Lower leg skin (tissue), 3 donors: ENCODE results near the gene ST3GAL4.

Source experiments
- CTCF ChIP-seq, 3 donors: fragments of 450-650 bp; IDR thresholded peaks; one replicate each; pipeline ENCODE4 v1.5.1; 2016; ENCODE audit warnings: antibody characterized with exemption in 3 of 3, mild to moderate bottlenecking in 3 of 3, moderate library complexity in 2 of 3
- POLR2A ChIP-seq, 2 donors: fragments of 450-650 bp; IDR thresholded peaks; one replicate each; pipeline ENCODE4 v1.6.1; 2016 to 2017; ENCODE audit warnings: antibody characterized with exemption in 2 of 2, mild to moderate bottlenecking in 1 of 2, moderate library complexity in 1 of 2

DNA sequence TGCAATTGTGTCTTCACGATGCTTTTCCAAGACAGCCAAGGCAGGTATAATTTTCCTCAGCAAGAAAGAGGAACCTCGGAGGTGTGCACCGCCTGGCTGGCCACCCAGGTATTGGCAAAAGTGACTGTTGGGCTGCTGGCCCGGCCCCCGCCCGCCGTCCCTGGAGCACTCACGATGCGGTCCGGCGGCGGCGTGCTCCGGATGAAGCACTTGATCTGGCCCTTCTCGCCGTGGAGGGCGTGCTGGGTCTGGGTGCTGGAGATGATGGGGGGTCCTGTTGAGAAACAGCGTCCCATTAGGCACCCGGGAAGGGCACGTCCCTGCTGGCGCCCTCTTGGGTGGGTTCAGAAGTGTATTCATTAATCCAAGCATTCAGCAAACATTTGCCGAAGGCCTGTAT, 84.8 kb downstream of the ST3GAL4 start:
- no peak for TF ChIP-seq CTCF (IDR thresholded peaks at IDR 0.05)
- no peak for TF ChIP-seq POLR2A (IDR thresholded peaks at IDR 0.05)
